ENCODE results near the gene PACSIN2. TPM values are rescaled to one million over a fixed set of nuclear protein-coding genes. Genes with fewer than 3 reads are reported as not detected.
"Not testable (repeated sequence)": the region's sequence is repeated elsewhere in the genome, so short reads cannot be mapped to it uniquely, and the experiment has no call there.

Gene PACSIN2
- total RNA-seq, 1 donor, result 59.5 TPM

- no peak for DNase-seq (ENCODE audit: low read depth in 2 of 3, low spot score in 2 of 3)
Observed at GRCh38 chr22:42970029-42970428, 44.9 kb downstream of the PACSIN2 start.

DNA sequence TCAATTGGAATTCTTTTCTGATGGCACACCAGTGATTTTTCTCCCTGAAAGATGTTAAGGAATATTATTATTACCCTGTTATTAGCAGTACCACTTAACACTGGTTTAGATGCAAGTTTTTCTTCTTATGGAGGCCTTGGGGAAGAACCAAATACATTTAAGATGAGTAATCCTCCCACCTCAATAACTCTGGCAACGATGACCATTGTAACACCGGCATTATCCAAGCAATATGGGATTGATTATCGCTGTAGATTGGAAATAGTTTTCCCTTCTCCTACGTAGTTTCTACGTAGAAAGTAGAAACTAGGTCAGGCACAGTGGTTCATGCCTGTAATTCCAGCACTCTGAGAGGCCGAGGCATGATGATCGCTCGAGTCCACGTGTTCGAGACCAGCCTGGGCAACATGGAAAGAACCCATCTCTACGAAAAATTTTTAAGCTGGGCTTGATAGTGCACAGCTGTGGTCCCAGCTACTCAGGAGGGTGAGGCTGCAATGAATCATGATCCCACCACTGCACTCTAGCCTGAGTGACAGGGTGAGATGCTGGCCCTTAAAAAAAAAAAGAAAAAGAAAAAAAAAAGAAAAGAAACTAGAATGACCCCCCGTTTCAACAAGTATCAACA is 45.5 kb downstream of the PACSIN2 start:
- no peak for DNase-seq (ENCODE audit: low read depth in 2 of 3, low spot score in 2 of 3)

DNA sequence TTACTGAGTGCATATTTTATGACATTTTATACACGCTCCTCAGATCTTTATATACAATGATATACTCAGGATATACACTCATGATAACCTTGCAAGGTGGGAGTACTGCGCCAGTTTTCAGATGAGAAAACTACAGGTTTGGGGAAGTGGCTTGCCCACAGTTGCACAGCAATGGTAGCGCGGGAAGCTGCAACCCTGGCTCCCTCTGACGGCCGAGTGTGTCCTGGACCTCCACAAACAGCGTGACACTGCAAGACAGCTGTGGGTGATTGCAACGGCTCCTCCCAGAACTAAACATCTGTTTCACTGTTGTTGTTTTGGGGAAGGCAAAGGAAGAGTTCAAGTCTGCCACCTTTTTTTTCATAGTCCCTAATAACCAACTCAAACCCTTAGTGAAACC is 47.0 kb downstream of the PACSIN2 start:
- peak in 2 of 3 donors; percentile 66 to 76 for DNase-seq (ENCODE audit: low read depth in 2 of 3, low spot score in 2 of 3)

DNA sequence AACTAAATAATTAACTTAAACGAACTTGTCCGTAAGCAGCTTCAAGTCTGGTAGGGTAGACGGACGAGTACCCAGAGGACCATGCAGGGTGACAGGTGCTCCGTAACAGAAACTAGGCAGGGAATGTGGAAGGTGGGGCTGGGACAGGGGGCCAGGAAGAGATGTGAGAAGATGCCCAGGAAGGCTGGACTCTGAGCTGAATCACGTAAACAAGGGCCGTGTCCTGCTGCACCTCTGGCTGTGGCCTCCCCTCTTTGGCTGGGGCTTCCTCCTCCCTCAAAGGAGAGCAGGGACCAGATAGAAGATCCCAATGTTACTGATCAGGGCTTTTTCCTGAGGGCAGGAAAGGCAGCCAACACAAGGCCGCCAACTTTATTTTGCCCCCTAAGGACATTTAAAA is 47.9 kb downstream of the PACSIN2 start:
- no peak for DNase-seq (ENCODE audit: low read depth in 2 of 3, low spot score in 2 of 3)

- DNase-seq (ENCODE audit: low read depth in 2 of 3, low spot score in 2 of 3), result no peak
Observed at GRCh38 chr22:42966497-42966896, 48.5 kb downstream of the PACSIN2 start.

- peak in 1 of 3 donors; percentile 63 for DNase-seq (ENCODE audit: low read depth in 2 of 3, low spot score in 2 of 3)
Observed at GRCh38 chr22:42964994-42965699, 49.8 kb downstream of the PACSIN2 start.

DNA sequence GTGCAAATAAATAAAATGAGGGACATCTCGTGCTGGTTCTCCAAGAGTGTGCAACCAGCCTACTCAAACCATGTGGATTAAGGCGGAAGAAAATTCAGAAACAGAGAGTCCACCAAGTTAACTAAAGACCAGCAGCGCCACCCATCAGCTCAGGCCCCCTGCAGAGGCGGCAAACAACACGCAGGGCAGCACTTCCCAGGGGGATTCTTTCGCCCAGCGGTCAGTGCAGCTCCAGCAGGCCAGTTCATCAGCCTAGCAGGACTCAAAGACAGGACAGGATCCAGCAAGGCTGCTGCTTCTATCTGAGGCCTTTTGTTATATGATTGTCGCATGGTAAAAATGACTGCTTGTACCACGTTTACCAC is 51.7 kb downstream of the PACSIN2 start:
- DNase-seq (ENCODE audit: low read depth in 2 of 3, low spot score in 2 of 3), result no peak

DNA sequence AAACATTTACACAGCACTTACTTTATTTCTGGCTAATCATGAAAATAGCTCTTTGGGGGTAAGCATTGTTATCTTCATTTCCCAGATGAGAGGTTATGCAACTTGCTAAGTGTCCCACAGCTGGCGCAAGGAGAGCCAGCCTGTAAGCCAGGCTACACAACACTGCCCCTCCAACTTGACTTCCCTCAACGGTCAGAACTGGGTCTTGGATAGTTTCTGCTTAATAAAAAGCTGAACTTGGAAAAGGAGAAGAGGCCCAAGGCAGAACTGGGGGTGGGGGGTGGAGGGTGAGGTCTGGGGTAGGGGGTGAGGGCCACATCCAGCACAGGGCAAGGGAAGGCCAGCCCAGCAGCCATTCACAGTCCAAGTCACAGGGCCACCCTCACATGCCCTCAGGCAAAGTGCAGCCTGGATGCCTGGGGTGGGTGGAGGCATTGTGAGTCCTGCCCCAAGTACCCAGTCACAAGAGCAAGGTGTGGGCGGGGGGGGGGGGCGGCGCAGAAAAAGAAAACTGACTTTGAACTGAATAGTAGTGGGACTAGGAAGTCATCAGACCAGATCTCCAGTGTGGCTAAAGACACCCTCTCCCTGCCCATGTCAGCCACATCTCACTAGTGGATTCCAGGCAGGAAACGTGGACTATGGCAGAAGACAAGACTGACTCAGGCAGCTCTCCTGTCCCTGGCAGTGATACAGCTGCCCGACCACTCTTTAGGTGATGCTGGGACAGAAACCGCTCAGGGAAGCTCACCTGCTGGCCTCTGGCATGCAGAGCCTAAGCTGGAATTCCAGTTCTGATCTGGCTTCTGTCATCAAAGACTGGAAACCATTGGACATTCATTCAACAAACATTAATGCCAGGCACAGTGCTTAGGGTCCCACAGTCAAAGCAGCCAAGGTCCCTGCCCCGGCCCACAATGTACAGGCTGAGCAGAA is 52.4 kb downstream of the PACSIN2 start:
- peak in 1 of 3 donors; percentile 78 for DNase-seq (ENCODE audit: low read depth in 2 of 3, low spot score in 2 of 3)

DNA sequence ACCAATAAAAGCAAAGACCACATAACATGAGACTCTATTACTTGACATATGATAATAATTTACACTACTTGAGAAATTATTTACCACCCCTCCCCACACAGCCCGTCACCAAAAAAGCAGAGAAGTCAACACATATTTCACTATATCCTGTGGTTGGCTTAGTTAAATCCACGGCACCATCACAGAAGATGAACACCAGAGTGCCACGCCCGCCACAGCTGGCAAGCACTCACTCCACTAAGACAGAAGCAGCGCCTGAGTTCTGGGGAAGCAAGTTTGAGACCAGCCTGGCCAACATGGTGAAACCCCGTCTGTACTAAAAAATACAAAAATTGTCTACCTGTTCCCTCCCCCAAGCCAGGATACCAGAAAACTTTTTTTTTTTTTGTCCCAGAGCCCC is 53.1 kb downstream of the PACSIN2 start:
- DNase-seq (ENCODE audit: low read depth in 2 of 3, low spot score in 2 of 3), result peak in 1 of 3 donors; percentile 47

GRCh38 chr22:42961400-42961690 is 53.6 kb downstream of the PACSIN2 start:
- not testable (repeated sequence) for DNase-seq (ENCODE audit: low read depth in 2 of 3, low spot score in 2 of 3)

DNA sequence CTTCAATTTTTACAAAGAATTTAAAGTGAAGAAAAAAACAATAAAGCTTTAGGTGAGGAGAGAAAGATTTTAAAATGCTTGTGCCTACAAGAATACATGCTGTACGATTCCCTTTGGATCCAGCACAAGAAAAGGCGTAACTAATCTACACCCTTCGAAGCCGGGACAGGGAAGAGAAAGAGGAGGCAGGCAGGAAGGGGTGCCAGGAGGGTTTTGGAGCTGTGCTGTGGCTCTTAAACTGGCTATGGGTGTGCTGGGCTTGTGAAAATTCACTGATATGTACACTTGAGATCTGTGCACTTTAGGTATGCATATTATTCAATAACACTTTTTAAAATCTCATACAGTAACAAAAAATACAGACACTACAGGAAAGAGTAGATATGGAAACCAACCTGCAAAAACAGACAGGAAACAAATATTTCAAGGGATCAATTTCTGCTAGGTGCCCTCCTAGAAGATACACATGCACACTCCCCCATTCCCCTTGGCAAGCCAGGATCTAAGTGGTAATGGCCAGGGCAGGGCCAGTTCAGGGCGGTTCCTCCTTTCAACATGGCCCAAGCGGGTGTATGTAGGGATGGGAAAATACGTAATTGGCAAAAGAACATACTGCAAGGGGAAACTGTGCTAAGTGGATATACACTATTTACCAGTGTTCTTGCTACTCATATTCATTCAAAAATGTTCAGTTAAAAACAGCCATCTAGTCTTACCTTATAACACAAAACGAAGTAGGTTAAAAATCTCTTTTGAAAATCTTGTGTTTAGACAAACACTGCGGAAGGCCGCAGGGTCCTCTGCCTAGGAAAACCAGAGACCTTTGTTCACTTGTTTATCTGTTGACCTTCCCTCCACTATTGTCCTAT is 54.2 kb downstream of the PACSIN2 start:
- no peak for DNase-seq (ENCODE audit: low read depth in 2 of 3, low spot score in 2 of 3)

DNA sequence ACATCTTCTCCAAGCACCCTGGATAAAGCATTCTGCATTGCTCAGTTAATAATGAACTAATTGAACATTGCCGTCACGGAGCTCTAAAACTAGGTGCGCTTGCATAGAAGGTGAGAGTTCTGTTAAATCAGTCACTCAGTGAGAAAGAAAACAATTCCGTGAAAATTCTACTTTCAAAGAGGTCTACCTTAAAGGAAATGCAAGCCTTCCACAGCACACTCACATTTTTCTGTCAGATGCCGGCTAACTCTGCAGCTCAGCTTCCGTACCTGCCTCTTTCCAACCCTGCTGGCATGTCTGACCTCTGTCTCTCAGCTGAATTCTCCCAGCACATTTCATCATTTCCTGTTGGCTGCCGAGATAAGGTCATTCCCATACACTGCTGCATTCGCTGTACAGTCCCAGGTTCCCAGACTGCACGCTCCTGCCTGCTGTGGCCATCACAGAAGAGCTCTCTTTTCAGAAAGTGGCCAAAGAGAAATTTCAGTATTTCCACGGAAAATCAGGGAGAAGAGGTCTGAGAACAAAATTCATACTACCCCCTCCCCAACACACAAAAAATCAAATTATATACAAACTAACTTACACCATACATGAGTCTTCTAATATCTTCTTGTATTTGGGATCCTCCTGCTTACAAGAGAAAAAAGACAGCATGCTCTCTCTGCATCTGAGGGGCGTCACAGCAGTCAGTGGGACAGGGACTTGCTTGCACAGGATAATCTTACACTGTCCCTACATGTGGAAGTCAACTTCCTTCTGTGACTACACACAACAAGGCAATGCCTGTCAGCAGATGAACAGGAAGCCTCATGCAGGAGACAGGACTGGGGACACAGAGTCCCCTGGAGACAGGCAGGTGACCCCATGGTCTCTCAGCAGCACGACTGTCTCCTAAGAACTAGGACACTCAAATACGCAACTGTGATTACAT is 55.1 kb downstream of the PACSIN2 start:
- no peak for DNase-seq (ENCODE audit: low read depth in 2 of 3, low spot score in 2 of 3)

DNA sequence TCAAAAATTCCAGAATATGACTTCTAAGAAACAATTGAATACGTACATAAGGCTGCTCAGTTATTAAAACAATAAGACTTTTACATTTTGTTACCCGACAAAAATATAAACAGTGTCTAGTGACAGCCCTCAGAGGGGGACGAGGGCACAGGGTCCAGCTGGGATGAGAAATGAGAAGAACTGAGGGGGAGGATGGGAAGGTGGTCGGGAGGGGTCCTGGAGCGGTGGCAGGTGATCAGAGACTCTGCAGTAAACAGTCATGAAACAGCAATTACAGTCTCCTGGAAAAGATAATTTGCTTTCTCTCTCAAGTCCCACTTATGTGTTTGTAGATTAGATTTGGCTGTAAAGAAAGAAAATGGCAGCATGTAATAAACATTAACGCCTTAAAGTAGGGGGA is 56.0 kb downstream of the PACSIN2 start:
- DNase-seq (ENCODE audit: low read depth in 2 of 3, low spot score in 2 of 3), result no peak

GRCh38 chr22:42957958-42958357 is 57.0 kb downstream of the PACSIN2 start:
- DNase-seq (ENCODE audit: low read depth in 2 of 3, low spot score in 2 of 3), result no peak

DNA sequence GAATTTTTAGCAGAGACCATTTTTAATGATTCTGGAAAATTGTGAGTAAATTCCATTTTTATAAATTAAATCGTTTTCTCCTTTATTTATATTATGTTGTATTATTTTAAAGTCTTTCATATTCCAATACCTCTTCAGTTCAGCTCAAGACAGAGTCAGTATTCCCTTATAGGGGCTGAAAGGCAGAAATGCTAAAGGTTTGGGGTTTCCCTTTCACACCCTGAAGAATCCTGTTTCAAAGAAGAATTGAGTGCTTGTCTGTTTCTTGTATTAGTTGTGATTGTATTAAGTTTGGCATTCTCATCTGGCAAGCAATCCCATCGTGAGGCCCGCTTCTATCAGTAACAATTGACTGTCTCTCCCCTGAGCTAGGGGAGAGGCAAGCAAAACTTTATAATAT is 57.4 kb downstream of the PACSIN2 start:
- no peak for DNase-seq (ENCODE audit: low read depth in 2 of 3, low spot score in 2 of 3)

- DNase-seq (ENCODE audit: low read depth in 2 of 3, low spot score in 2 of 3), result no peak
Observed at GRCh38 chr22:42955848-42956247, 59.1 kb downstream of the PACSIN2 start.

DNA sequence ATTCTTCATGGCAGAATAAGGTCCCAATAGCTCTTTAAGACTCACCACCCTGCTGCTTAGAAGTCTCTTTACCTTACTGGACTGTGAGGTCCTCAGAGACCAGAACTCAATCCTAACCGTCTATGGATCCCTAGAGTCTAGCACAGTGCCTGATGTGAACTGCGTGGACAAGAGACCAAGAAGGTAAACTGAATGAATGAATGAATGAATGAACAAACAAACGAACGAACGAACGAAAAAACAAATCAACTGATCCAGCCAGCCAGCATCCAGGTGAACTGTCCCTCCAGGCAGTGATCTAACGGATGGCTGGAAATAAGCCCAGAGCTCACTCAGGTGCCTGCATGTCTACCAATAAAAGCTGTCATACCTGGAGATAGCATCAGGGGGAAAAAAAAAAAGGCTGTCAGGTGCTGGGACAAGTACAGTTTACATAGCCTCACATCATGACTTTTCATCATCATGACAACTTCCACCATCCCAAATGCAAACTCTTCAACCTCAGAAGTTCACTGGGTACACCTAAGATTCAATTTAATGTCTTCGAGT is 59.8 kb downstream of the PACSIN2 start:
- DNase-seq (ENCODE audit: low read depth in 2 of 3, low spot score in 2 of 3), result no peak

- not testable (repeated sequence) for DNase-seq (ENCODE audit: low read depth in 2 of 3, low spot score in 2 of 3)
Observed at GRCh38 chr22:42953751-42954150, 61.2 kb downstream of the PACSIN2 start.

GRCh38 chr22:42951093-42951710 is 63.7 kb downstream of the PACSIN2 start:
- no peak for DNase-seq (ENCODE audit: low read depth in 2 of 3, low spot score in 2 of 3)

All from hematopoietic multipotent progenitor cell (in vitro differentiated cells).